UCSD-AML1 (cell line): ENCODE measurements around the gene RPP30.

ENCODE experiments used
- DNase-seq: peaks from one replicate; lab custom pipeline; 2025; ENCODE audit not compliant: unreplicated experiment; lab: John Stamatoyannopoulos, UW

RPP30 gene

DNA sequence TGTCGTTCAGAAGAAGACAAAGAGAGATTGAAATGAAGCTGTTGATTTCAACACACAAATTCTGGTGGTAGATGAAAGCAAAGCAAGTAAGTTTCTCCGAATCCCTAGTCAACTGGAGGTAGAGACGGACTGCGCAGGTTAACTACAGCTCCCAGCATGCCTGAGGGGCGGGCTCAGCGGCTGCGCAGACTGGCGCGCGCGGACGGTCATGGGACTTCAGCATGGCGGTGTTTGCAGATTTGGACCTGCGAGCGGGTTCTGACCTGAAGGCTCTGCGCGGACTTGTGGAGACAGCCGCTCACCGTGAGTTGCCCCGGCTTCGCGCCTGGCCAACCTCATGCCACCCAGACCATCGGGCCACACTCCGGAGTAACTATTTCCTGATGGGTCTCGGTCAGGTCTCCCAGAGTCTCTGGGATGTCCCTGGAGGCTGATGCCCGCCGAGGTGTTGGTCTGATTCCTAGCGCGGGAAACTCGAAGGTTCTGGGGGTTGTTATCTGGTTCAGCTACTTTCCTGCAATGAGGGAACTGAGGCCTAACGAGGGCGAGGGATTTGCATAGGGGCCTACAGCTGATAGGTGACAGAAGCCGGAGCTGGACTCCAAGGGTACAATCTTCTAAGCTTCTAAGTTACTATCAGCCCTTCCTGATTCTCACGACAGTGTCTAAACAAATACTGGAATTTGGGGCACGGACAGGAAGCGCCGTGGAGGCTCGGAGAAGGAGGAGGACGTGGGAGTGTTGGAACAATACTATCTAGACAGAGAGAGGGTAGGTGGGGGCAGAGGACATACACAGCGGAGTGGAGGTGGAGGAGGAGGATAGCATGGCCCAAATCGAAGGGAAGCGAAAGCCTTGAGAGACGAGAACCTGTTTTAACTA is at the start of gene RPP30:
RPP30 (plus strand) TSS at position 209 of the 882 bp plus-strand sequence; CDS start at position 222, 13 bp downstream.
- DNase-seq: peak; percentile 78

DNA sequence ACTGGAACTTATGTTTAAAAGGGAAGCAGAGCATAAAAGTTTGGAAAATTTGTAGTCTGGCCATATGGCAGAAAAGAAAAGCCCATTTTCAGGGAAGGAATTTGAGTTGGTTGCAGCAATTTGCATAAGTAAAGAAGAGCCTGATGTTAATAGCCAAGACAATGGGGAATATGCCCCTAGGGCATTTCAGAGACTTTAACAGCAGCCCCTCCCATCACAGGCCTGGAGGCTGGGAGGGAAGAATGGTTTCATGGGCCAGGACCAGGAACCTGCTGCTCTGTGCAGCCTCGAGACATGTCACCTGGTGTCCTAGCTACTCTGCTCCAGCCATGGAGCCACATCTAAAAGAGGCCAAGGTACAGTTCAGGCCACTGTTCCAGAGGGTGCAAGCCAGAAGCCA is 49.3 kb upstream of the RPP30 start:
- no peak for DNase-seq

DNA sequence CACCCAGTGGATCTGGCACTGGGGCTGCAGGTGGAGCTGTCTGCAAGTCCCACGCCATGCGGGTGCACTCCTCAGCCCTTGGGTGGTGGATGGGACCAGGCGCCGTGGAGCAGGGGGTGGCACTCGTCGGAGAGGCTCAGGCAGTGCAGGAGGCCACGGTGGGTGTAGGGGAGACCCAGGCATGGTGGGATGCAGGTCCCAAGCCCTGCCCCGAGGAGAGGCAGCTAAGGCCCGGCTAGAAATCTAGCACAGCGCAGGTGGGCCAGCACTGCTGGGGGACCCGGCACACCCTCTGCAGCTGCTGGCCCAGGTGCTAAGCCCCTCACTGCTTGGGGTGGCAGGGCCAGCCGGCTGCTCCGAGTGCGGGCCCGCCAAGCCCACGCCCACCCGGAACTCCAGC is 39.7 kb upstream of the RPP30 start:
- no peak for DNase-seq

DNA sequence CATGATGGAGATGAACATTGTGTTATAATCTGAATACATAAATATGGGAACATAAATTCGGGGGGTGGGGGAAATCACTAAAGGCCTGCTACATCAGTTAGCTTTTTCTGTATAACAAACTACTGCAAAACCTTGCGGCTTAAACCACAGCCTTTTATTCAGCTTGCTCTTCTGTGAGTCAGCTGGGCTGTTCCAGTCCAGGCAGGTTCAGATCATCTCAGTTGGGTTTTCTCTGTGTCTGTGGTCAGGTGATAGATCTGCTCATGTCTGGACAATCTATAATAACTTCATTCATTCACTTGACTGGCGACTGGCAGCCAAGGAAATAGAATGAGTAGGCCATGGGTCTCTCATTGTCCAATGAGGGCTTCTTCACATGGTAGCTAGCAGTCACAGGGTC is 37.4 kb upstream of the RPP30 start:
- DNase-seq: no peak

GRCh38 chr10:90837486-90837885 is 34.3 kb upstream of the RPP30 start:
- no peak for DNase-seq

- no peak for DNase-seq
These were observed 29.0 kb upstream of the RPP30 start for GRCh38 chr10:90842725-90843124.

DNA sequence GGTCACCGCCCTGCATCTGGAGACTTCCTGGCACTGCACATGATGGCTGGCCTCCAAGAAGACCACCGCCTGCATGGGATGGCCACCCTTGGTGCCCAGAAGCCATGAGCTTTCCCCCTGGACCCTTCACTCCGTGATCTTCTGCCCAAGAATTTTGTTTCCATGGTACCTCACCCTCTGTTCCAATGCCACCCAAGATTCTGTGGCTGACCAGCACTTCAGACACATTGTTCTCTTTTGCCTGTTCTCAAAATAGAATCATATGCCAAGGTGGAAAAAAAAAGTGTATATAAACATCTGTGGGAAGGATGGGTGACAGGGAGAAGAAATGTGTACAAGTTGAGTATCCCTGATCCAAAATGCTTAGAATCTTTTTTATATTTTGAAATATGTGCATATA is 26.0 kb upstream of the RPP30 start:
- no peak for DNase-seq

DNA sequence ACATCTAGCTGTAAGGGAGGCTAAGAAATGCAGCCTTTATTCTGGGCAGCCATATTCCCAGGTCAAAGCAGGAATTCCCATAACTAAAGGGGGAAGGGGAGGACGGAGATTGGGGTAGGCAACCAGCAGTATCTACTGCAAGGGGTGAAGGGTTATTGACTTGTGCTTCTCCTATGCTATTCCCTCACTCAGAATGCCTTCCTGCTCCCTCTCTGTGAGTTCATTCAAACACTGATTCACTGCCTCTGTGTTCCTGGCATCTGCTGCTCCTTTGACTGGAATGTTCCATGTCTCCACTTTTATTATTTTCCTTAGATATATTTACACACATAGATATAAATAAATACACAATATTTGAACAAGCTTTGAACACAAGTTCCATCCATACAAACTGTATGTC is 25.0 kb upstream of the RPP30 start:
- DNase-seq: no peak

DNA sequence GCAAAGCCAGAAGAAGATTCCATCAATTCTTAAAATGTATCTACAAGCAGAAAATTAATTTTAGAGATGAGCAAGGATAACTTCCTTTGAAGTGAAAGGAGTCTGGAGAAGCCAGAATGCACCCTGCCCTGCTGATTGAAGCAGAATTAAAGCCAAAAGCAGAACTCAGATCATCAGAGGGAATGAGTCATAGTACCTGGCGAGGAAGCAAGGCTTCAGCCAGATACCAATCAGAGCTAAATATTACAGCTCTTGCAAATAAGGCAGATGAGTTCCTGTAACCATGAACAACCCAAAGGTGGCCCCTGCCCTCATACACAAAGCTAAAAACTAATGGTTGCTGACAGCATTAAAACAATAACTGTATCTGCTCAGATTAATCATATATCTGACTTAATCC is 24.3 kb upstream of the RPP30 start:
- DNase-seq: no peak

DNA sequence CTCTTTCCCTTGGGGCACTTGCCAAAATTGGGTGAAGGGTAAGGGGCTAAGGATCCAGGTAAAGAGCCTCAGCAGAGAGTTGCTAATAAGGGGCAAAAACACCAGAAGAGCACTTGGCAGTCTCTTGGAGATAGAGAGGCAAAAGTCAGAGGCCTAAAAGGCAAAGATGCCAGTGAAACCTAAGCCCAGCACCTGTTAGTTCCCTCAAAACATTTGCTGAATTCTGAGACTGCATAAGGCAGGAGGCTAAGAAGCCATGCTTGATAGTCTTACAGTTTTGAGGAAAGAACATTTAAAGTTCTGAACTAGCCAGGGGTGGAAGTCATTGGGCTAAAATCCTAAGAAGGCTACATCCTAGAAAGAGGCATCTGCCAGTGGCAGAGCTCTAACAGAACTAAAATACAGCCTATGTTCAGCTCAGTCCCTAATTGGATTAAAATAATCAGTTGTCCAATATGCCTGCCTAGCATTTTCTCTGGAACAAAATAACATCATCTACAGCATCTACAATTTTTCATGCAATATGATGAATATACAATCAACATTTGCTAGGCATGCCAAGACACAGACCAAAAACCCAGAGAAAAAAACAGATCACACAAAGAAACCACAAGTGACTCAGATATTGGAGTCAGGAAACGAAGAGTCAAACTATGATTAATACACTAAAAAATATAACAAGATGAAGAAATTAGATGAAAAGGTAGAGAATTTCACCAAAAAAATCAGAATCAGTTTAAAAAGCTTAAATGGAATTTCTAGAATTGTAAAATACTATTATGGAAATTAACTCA is 21.6 kb upstream of the RPP30 start:
- no peak for DNase-seq

DNA sequence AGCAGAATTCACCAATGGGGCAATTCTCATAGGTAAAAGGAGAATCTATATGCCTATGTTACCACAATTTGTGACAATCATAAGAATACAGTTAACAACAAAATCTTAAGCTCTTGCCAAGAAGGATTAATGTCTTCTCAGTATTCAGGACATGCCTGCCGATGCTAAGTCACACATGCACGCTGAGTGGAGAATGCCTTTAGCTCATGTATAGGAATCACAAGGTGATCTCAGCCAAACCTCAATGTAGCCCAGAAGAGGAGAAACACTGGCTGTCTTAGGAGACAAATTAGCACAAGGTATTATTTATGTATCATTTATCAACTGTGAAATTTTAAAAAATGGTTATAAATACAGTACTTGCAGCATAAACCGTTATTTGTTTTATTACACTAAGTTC is 16.6 kb upstream of the RPP30 start:
- no peak for DNase-seq

DNA sequence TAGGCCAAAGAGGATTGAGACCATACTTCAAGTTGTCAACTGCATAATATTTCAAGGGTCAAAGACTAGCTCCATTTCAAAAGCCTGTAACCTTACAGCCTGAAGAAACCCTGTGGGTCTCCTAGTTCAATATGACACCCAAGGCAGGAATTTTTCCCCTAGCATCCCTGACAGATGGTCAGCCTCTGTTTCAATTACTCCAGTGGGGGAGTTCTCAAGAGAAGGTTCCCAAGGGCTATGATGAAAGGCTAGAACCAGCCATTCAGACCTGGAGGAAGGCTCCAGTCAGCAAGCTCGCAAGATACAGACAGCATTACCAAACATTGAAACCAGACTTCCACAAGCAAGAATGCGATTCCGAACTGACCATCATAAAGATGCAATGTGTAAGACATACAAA is 15.5 kb upstream of the RPP30 start:
- no peak for DNase-seq

DNA sequence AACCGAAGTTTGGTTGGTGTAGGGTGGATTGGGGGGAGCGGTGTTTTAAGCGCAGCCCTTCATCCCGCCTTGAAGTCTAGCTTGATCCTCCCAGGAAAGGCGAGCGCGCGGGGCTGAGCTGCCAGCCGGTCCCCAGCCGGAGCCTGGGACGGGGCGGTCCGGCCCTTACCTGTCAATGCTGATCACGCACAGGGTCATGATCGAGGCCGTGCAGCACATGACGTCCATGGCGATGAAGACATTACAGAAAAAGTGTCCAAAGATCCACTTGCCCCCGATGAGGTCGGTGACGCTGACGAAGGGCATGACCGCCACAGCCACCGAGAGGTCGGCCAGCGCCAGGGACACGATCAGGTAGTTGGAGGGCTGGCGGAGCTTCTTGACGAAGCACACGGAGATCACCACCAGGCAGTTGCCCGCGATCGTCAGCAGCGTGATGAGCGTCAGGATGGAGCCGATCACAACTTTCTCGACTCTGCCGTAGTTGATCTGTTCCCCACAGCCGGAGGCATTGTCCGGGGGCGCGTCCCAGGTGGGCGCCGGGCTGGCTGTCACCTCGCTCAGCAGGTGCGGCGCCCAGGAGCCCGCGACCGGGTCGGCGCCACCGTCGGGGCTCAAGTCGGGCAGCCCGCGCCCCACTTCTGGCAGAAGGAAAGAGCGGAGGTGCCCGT is 14.7 kb upstream of the RPP30 start:
- DNase-seq: no peak

DNA sequence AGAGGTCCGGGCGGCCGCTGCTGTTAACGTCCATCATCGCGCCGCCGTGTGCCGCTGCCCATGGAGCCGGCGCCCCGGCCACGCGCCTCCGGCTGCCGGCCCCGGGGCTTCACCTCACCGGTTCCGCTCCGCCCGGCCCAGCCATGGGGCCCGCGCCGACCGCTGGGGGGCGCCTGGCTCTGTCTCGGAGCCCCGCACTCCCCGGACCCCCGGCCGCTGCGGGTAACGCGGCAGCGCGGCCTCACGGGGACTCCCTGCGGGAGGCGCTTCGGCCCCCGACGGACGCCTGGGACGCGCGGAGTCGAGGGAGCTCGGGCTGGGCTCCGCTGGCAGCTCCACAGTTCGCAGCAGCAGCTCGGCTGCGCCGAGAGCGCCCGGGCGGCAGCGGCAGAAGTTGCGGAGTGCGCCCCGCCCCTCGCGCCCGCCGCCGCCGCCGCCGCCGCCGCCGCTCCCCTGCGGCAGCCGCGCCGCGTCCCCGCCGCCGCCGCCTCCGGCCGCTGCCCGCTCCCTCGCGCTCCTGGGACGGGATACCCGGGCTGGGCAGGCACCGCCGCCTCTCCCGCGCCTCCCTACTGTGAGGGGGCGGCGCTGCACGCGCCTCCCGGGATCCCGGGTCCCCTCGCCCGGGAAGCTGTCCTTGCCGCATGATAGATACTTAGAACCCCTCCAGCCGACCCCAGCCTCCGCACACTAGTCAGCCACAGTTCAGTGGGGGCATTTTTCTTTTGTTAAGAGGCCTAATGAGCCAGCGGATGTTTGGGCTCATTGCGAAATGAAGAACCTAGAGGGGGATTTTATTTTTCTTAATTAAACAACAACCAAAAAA is 13.9 kb upstream of the RPP30 start, which contains the start of gene HTR7:
HTR7 (minus strand) TSS at position 405 of the 826 bp plus-strand sequence; CDS start at position 37, 368 bp downstream.
- DNase-seq: peak; percentile 56

GRCh38 chr10:90858461-90858968 is 13.3 kb upstream of the RPP30 start:
- DNase-seq: peak; percentile 21

DNA sequence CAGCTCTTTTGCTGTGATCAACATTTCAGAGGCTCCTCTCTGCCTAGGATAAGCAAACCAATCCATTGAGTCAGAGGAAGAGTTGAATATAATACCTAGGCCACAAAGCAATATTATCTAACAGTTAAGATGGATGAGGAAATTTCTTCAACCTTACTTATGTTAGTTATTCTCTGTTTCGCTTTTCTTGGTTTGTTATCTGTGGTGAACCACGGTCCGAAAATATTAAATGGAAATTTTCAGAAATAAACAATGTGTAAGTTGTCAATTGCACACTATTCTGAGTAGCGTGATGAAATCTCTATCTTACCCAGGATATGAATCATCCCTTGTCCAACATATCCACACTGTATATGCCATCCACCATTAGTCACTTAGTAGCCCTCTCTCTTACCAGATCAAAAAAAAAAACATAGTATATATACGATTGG is 12.4 kb upstream of the RPP30 start:
- DNase-seq: no peak

GRCh38 chr10:90860790-90861189 is 11.0 kb upstream of the RPP30 start:
- DNase-seq: no peak

- no peak for DNase-seq
These were observed 8.8 kb upstream of the RPP30 start for GRCh38 chr10:90862908-90863514.

DNA sequence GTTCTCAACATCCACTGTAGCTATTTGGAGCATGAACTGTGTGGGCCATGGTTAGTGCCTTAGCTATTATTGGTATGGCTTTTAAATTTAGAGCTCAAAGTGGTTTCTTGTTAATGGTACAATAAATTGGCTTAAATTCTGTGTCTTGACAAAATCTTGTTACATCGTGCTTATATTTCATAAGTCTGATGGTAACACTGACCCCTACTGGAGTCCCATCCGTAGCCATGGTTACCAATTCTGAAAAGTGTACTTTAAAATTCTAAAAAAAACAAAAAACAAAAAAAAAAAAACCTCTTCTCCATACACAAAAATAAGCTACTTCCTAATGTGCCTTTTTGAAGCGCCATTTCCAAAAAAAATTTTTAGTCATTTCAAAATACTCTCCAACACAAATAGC is 6.4 kb upstream of the RPP30 start:
- DNase-seq: no peak

GRCh38 chr10:90866050-90866598 is 5.7 kb upstream of the RPP30 start:
- no peak for DNase-seq
